ENCODE results near the gene HCFC1R1.

DNA sequence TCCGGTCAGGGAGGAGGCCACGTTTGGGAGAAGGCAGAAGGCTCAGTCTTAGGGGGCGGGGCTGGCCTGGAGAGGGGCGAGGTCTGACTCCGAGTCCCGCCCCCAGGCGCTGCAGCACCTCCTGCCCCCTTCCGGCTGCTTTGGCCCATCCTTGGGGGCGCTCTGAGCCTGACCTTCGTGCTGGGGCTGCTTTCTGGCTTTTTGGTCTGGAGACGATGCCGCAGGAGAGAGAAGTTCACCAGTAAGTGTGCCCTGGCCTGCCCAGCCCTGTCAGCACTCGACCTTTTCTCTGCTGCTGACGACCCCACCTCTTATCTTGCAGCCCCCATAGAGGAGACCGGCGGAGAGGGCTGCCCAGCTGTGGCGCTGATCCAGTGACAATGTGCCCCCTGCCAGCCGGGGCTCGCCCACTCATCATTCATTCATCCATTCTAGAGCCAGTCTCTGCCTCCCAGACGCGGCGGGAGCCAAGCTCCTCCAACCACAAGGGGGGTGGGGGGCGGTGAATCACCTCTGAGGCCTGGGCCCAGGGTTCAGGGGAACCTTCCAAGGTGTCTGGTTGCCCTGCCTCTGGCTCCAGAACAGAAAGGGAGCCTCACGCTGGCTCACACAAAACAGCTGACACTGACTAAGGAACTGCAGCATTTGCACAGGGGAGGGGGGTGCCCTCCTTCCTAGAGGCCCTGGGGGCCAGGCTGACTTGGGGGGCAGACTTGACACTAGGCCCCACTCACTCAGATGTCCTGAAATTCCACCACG lies 2.1 kb downstream of the HCFC1R1 start:
- TF ChIP-seq, protein P1, sequence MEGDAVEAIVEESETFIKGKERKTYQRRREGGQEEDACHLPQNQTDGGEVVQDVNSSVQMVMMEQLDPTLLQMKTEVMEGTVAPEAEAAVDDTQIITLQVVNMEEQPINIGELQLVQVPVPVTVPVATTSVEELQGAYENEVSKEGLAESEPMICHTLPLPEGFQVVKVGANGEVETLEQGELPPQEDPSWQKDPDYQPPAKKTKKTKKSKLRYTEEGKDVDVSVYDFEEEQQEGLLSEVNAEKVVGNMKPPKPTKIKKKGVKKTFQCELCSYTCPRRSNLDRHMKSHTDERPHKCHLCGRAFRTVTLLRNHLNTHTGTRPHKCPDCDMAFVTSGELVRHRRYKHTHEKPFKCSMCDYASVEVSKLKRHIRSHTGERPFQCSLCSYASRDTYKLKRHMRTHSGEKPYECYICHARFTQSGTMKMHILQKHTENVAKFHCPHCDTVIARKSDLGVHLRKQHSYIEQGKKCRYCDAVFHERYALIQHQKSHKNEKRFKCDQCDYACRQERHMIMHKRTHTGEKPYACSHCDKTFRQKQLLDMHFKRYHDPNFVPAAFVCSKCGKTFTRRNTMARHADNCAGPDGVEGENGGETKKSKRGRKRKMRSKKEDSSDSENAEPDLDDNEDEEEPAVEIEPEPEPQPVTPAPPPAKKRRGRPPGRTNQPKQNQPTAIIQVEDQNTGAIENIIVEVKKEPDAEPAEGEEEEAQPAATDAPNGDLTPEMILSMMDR (IDR thresholded peaks at IDR 0.05 in 4 of 5, conservative IDR thresholded peaks at IDR 0.05 in 1 of 5): peak in 4 of 5 experiments; percentile 30 to 51 (median 38)
- peak in 1 of 2 donors; percentile 48 for TF ChIP-seq POLR2A (IDR thresholded peaks at IDR 0.05)

All from gastrocnemius medialis (tissue), 4 donors.